NCI-H524 (cell line): Measurements from ENCODE around the gene PLET1.

Source experiments
- DNase-seq, 2 experiments: peaks; one replicate each; lab custom pipeline; 2025; lab: John Stamatoyannopoulos, UW

Gene PLET1

DNA sequence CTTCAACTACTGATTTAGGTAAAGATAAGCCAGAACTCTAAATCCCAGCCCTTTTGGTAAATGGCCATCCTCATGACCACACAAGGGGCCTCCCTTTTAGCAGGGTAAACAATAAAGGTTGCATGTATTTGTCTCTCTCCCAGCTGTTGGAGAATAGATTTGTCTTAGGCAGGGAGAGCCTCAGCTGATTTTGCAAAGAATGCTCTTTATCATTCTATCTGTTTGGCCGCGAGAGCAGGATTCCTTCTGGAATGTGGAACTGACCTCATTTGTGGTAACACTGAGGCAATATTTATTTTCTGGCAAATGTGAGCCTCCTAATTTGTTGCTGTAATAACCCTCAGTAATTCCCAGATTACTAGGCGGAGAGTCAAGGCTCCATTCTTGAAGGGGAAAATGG lies 19.2 kb downstream of the PLET1 start:
- DNase-seq, result no peak

DNA sequence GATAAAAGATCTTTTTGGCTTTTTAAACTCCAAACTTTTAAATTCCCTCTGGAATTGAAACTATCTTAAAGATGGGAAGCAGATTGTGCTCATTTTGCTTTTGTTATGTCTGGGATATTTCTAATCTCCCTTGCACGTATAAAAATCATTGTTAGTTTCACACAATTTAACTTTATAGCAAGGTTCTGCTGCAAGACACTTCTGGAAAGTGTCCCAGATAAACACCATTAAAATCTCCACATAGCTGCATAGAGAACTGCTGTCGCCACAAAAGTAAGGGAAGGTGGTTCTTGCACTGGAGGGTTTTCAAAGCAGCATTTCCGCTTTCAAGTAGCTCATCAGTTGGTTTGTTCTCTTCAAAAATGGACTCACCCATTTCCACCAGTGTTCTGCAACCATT lies 22.6 kb downstream of the PLET1 start:
- no peak for DNase-seq

DNA sequence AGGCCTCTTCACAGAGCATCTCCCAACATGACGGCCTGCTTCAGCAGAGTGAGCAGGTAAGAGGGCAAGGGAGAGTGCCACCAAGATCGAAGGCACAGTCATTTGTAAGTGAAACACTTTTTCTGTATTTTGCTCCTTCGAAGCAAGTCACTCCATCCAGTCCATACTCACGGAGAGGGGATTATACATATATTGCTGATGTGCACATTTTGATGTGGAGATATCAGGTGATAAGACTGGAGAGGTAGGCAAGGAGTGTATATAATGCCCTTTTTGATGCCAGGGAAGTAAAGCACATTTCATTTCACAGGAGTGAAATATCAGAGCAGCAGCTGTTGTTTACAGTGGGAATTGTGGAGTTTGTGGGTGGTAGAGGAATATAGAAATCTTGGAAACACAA lies 23.2 kb downstream of the PLET1 start:
- no peak for DNase-seq

DNA sequence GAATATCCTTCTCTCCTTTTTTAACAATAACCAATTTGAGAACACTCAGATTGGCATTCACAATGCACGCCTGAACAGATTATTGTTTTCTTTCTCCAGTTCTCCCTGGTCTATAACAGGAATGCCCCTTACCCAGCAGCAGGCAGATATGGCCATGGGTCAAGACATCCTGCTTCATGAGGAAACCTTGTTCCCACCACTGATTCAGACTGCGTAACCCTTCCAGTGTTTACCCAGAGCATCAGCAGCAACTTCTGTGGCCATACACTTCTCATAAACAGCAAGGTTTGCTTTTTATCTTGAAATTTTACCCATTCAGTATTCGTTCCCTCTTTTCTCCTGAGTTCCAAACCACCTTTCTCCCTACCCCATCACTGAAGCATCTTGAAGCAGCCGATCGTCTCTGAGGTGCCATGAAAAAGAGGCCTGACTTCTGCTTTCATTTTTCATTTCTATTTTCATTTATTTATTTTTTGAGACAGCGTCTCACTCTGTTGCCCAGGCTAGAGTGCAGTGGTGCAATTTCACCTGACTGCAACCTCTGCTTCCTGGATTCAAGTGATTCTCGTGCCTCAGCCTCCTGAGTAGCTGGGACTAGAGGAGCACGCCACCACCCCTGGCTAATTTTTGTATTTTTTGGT lies 24.8 kb downstream of the PLET1 start:
- no peak for DNase-seq

DNA sequence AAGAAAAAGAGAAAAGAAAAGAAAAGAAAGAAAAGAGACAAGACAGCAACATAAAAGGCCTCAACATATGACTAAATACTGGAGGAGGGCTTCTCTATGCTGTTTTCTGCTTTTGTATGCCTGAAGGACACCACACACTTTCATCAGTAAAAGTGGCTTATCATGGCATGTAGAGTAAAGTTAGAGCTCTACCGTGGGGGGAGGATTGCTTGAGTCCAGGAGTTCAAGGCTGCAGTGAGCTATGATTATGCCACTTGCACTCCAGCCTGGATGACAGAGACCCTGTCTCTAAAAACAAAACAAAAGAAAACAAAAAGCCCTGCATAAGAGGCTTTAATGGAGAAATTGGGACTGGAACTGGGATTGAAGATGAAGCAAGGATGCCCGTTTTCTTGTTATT lies 28.7 kb downstream of the PLET1 start:
- no peak for DNase-seq

DNA sequence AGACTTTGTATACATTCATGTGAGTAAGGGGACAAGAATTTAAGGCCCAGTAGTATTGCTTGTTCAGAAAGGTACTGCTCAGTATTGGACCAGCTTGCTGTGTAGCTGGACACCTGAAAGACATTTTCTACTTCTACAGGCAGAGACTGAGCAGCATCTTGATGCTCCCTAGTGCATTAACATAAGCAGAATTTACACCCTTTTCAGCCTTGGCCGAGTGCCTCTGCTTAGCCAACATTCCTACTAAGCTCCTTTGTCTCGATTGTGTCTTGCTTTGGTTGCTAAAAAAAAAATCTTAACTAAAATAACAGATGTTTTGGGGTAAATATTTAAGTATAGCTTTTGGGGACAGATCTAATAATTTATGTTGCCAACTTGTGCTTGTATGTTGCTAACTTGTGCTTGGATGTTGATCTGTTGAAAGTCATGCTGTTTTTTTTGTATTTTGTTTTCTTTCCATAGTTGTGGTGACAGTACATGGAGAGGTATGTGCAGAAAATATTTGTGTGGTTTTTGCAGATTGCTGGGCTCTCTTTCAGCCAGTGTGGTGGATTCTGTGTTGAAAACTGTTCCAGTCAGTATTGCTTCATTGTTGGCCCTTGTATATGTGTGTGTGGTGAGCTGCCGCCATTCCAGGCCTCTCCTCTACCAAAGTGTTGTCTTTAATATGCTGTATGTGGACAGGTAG lies 30.8 kb downstream of the PLET1 start:
- DNase-seq, result no peak

GRCh38 chr11:112229159-112229558 lies 31.5 kb downstream of the PLET1 start:
- DNase-seq, result no peak

GRCh38 chr11:112228706-112229105 lies 32.0 kb downstream of the PLET1 start:
- DNase-seq, result no peak

- no peak for DNase-seq
Measured at GRCh38 chr11:112227471-112227870, 33.2 kb downstream of the PLET1 start.

GRCh38 chr11:112226831-112227401 lies 33.7 kb downstream of the PLET1 start:
- peak in 1 of 2 experiments; percentile 62 for DNase-seq

GRCh38 chr11:112226062-112226830 lies 34.4 kb downstream of the PLET1 start, which contains the start of gene PTS:
Gene PTS, plus strand, starts transcription at chr11:112226428. Its CDS starts 16 bp downstream, at chr11:112226444.
- peak; percentile 60 to 84 for DNase-seq

DNA sequence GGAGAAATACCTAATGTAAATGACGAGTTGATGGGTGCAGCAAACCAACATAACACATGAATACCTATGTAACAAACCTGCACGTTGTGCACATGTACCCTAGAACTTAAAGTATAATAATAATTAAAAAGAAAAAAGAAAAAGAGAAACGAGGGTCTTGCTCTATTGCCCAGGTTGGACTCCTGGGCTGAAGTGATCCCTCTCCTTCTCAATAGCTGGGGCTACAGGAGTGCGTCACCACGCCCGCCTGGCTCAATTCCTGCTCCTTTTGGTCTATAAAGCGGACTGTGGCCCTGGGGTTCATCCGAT lies 35.0 kb downstream of the PLET1 start:
- DNase-seq, result no peak

- DNase-seq, result no peak
Measured at GRCh38 chr11:112223754-112224532, 36.7 kb downstream of the PLET1 start.

- DNase-seq, result no peak
Measured at GRCh38 chr11:112223121-112223520, 37.5 kb downstream of the PLET1 start.

DNA sequence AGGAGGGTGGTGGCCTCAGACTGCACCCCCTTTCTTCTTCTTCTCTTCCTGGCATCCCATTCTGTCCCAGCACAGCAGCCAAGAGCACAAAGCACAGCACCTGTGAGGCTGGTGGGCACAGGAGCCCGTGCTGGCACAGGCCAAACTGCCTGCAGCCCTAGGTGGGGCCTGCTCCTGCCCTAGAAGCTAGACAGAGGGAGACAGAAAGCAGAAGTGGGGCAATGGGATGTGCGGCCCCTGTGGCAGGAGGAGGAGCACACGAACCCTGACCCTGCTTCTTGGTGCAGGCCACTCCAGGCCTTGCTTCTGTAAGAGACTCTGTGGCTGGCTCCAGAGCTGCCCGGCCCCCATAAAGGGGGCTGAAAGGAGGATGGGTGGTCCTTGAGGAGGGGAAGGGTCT lies 38.4 kb downstream of the PLET1 start:
- DNase-seq, result no peak

DNA sequence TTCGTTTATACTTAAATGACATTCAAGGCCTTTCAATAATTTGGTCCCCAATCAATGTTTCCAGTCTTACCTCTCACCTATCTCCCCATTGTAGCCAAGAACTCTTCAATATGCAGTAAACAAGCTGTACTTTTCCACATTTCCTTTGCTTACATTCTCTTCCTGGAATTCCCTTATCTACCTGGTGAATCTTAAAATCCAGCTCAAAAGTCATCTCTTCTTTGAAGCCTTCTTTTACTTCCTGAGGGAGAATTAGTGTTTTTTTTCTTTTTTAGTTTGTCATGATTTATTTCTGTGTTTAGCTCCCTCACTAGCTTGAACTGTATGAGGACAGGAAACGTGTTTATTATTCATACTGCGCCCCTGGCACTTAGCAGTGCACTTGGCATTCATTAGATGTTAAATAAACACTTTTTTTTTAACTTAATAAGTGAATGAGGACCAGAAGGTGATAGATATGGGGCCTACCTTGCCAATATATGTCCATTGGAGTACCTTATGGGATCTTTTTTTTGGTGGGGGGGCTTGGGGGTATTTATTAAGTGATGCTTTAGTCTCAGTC lies 39.3 kb downstream of the PLET1 start:
- no peak for DNase-seq

DNA sequence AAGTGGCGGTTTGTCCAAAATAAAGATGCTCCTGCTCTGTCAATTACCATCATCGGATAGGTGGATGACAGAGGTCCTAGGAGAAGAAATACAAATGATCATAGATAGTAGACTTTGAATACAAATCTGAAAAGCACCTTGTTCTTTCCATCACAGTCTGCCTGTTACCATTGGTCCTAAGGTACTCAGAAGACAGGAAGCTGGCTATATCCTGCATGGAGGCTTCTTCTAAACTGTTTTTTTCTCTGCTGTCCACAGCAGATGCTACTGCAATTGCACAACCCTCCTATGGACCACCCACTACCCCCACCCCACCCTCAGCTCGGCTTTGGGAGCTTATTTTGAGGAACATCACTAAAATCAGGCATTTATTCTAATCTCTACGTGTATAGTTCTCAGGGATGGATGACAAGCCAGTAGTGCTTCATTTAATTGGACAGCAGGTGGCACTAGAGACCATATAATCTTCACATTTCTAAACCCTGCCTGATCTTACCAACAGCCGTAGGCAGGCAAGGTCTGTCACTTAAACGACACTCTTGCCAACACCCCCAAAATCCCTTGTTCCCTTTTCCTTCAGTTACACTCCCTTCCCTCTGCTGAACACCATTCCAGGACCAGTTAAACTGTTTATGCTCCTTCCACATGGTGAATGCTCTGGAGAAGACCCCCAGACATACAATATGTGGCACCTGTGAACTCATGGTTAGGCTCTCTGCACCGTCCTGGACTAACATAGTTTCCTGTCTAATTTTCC lies 41.0 kb downstream of the PLET1 start:
- DNase-seq, result peak; percentile 11 to 70

DNA sequence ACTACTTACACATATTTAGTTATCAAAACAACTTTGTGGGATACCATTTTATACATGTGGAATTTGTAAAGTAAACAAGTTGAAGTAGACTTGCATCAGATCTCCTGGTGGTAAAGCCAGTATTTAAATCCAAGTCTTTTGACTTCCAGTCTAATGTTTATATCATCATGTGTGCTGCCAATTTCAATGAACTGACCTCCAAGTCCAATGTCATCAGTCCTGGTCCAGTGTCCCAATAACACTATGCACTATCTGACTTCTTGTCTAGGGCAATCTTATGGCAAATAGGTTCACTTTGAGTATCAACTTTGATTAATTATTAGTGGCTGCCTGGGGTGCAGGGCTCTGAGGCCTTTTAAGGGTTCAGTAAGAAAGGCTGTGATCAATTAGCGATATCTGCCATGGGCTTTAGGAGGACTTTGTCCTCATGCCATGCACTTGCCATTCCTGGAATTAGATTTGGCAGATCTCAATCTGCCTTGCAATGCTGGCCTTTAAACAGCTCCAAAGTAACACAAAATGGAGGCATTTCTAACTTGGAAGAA lies 44.0 kb downstream of the PLET1 start:
- DNase-seq, result no peak

- DNase-seq, result no peak
Measured at GRCh38 chr11:112215621-112216020, 45.0 kb downstream of the PLET1 start.

DNA sequence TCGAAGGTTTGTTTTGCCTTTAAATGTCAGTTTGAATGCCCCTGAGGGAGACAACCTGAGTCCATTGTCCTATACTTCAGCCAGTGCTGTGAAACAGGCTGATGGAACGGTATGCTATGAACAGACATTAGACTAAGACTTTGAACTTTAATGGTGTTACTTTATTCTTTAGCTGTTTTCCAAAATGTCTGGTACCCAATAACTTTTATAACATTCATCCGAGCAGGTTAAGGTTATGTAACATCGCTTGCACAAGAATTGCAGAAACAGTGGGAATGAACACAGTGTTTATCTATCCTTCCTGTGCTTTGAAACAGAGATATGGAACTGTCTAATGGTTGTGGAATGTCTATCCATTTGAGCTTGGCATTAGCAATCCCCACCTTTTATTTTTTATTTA lies 46.9 kb downstream of the PLET1 start:
- DNase-seq, result no peak

- no peak for DNase-seq
Measured at GRCh38 chr11:112212710-112213109, 48.0 kb downstream of the PLET1 start.
